Esophagus (tissue), 2 donors: ENCODE results near the gene FREY1. TPM values are rescaled to one million over a fixed set of nuclear protein-coding genes. Genes with fewer than 3 reads are reported as not detected.

Source experiments
- H3K27ac ChIP-seq, 2 donors: one replicate each; pipeline ENCODE4 v1.5.1; 2013; ENCODE audit warnings: low read depth in 2 of 2, mild to moderate bottlenecking in 2 of 2, inconsistent platforms in 1 of 2, low read length in 1 of 2, moderate library complexity in 1 of 2
- H3K27me3 ChIP-seq, 2 donors: one replicate each; pipeline ENCODE4 v1.6.1; 2013; ENCODE audit warnings: low read length in 2 of 2, control low read depth in 1 of 2, mild to moderate bottlenecking in 1 of 2; ENCODE audit not compliant: insufficient read depth in 2 of 2, control insufficient read depth in 1 of 2
- H3K36me3 ChIP-seq, 2 donors: one replicate each; pipeline ENCODE4 v1.6.1; 2013; ENCODE audit warnings: low read length in 1 of 2; ENCODE audit not compliant: control insufficient read depth in 2 of 2, insufficient read depth in 2 of 2
- H3K4me1 ChIP-seq, 2 donors: one replicate each; pipeline ENCODE4 v1.6.1; 2013; ENCODE audit warnings: low read length in 1 of 2; ENCODE audit not compliant: control insufficient read depth in 2 of 2, insufficient read depth in 2 of 2
- H3K4me3 ChIP-seq, 2 donors: one replicate each; pipeline ENCODE4 v1.5.1; 2013; ENCODE audit warnings: low read length in 2 of 2, mild to moderate bottlenecking in 2 of 2, low read depth in 1 of 2, moderate library complexity in 1 of 2
- H3K9me3 ChIP-seq, 2 donors: one replicate each; pipeline ENCODE4 v1.6.1; 2013; ENCODE audit warnings: mild to moderate bottlenecking in 2 of 2, low read depth in 1 of 2, low read length in 1 of 2, moderate library complexity in 1 of 2; ENCODE audit not compliant: control insufficient read depth in 2 of 2, insufficient read depth in 1 of 2
- WGBS, 2 donors: extraction: QIAGEN DNeasy Blood & Tissue Kit; methylation state at CpG; one replicate each; pipeline ENCODE4 v1.1.7; 2013; 5-methylcytosine and 5-hydroxymethylcytosine counted together
- polyA plus RNA-seq, 2 donors: library from polyadenylated mRNA; stranded (reverse); fragments of 200-250 nt; gene quantifications; one replicate each; pipeline ENCODE4 v1.2.3, GENCODE V29; 2013
- donor health status: healthy with polysubstance abuse.
- donor health status: Bipolar disorder and iron deficiency.

FREY1 gene, protein sequence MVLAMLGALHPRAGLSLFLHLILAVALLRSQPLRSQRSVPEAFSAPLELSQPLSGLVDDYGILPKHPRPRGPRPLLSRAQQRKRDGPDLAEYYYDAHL
- under 1 TPM; 0.16 to 0.49 TPM for polyA plus RNA-seq

GRCh38 chr11:45906965-45907611, at the start of gene FREY1:
TSS of gene FREY1 (minus strand) at chr11:45907271. CDS start at chr11:45907245, 26 bp downstream.
- H3K27me3 ChIP-seq = no peaks in the 10 kb centered on the region
- no peak within 1 kb of the TSS for H3K4me3 ChIP-seq
- H3K27ac ChIP-seq = peak within 1 kb of the TSS in 1 of 2 donors; percentile 28
- WGBS, 2 donors = 53 to 59% methylated on average over 18 of the region's 18 CpGs
- peaks cover 7 to 25% of the 10 kb centered on the region in 2 donors for H3K36me3 ChIP-seq
- peaks cover 2 to 11% of the 10 kb centered on the region in 2 donors for H3K4me1 ChIP-seq
- H3K9me3 ChIP-seq = no peaks in the 10 kb centered on the region

- Histone ChIP-seq H3K4me3 (no peak overlapping the region), H3K36me3 (peaks cover 10 to 12% of the 10 kb centered on the region in 2 donors), H3K4me1 (no peaks in the 10 kb centered on the region), H3K9me3 (no peaks in the 10 kb centered on the region), H3K27me3 (no peaks in the 10 kb centered on the region), H3K27ac (no peak overlapping the region)
- whole genome bisulfite sequencing, 2 donors = 86% methylated on average over 1 of the region's 1 CpG
Measured at GRCh38 chr11:45949992-45950407, 42.9 kb upstream of the FREY1 start.

DNA sequence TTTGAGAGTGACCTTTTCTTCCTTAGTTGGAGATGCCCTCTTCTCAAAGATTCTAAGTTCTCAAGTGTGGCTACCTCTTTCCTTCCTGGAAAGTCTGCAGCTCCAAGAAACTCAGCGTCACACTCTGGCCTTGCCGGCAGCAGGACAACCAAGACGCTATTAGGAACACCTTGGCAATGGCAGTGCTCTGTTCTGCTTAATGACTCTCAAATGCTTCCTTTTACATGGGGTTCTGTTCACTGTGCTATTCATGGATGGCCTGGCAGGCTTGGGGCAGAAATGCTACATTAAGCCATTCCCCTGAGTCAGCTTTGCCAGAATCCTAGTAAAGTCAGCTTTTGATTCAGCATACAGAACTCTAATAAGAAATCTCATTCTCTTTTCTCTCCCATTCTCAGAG, 41.3 kb upstream of the FREY1 start:
- Histone ChIP-seq H3K36me3 (peaks cover 10 to 12% of the 10 kb centered on the region in 2 donors), H3K9me3 (no peaks in the 10 kb centered on the region), H3K27ac (no peak overlapping the region), H3K4me1 (no peaks in the 10 kb centered on the region), H3K4me3 (no peak overlapping the region), H3K27me3 (no peaks in the 10 kb centered on the region)
- 91 to 98% methylated on average over 3 of the region's 3 CpGs for WGBS, 2 donors

DNA sequence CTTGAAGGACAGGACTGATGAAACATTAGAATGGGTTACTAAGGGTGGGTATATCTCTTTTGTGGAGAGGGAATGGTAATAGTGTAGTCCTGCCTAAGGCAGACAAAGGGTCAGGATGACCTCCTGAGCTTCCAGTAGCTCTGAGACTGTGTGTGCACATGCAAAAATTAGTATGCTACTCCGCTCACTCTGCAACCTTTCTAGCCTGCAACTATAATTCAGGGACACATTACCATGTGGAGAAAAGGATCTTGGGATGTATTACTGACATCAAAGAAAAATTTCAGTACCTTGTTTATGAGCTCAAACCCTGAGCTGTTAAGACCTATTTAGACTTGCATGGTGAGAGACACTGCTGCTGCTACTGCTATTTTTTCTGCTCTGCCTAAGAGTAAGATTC, 40.8 kb upstream of the FREY1 start:
- WGBS, 2 donors = 95 to 100% methylated on average over 1 of the region's 1 CpG
- H3K4me3 ChIP-seq = no peak overlapping the region
- H3K4me1 ChIP-seq = no peaks in the 10 kb centered on the region
- peaks cover 10 to 15% of the 10 kb centered on the region in 2 donors for H3K36me3 ChIP-seq
- no peak overlapping the region for H3K27ac ChIP-seq
- no peaks in the 10 kb centered on the region for H3K9me3 ChIP-seq
- H3K27me3 ChIP-seq = no peaks in the 10 kb centered on the region

GRCh38 chr11:45945397-45945999, 38.4 kb upstream of the FREY1 start:
- Histone ChIP-seq H3K27ac (no peak overlapping the region), H3K4me1 (no peaks in the 10 kb centered on the region), H3K4me3 (no peak overlapping the region), H3K36me3 (peaks cover 10 to 15% of the 10 kb centered on the region in 2 donors), H3K9me3 (no peaks in the 10 kb centered on the region), H3K27me3 (no peaks in the 10 kb centered on the region)
- WGBS, 2 donors = 75 to 90% methylated on average over 3 of the region's 3 CpGs

GRCh38 chr11:45942381-45942780, 35.3 kb upstream of the FREY1 start:
- peaks cover 7 to 8% of the 10 kb centered on the region in 2 donors for H3K36me3 ChIP-seq
- H3K4me3 ChIP-seq = no peak overlapping the region
- H3K27ac ChIP-seq = no peak overlapping the region
- H3K27me3 ChIP-seq = no peaks in the 10 kb centered on the region
- 94 to 97% methylated on average over 4 of the region's 4 CpGs for WGBS, 2 donors
- no peaks in the 10 kb centered on the region for H3K4me1 ChIP-seq
- H3K9me3 ChIP-seq = no peaks in the 10 kb centered on the region

- Histone ChIP-seq H3K27me3 (no peaks in the 10 kb centered on the region), H3K36me3 (peaks cover 2 to 8% of the 10 kb centered on the region in 2 donors), H3K9me3 (no peaks in the 10 kb centered on the region), H3K27ac (no peak overlapping the region), H3K4me1 (no peaks in the 10 kb centered on the region), H3K4me3 (no peak overlapping the region)
- WGBS, 2 donors = 89 to 92% methylated on average over 4 of the region's 4 CpGs
Measured at GRCh38 chr11:45941285-45941684, 34.2 kb upstream of the FREY1 start.

GRCh38 chr11:45939836-45940235, 32.8 kb upstream of the FREY1 start:
- Histone ChIP-seq H3K4me1 (peaks cover 0 to 5% of the 10 kb centered on the region in 2 donors), H3K9me3 (no peaks in the 10 kb centered on the region), H3K27ac (no peak overlapping the region), H3K4me3 (no peak overlapping the region), H3K36me3 (peaks cover under 1 to 13% of the 10 kb centered on the region in 2 donors), H3K27me3 (no peaks in the 10 kb centered on the region)
- 81 to 87% methylated on average over 2 of the region's 2 CpGs for WGBS, 2 donors

GRCh38 chr11:45937916-45938315, 30.8 kb upstream of the FREY1 start:
- 90 to 92% methylated on average over 10 of the region's 10 CpGs for WGBS, 2 donors
- H3K36me3 ChIP-seq = peaks cover 6 to 16% of the 10 kb centered on the region in 2 donors

More at GRCh38 chr11:45937916-45938315, 30.8 kb upstream of the FREY1 start:
- Histone ChIP-seq H3K27ac (no peak overlapping the region), H3K4me3 (no peak overlapping the region), H3K9me3 (no peaks in the 10 kb centered on the region), H3K27me3 (no peaks in the 10 kb centered on the region), H3K4me1 (peaks cover 0 to 10% of the 10 kb centered on the region in 2 donors)
